ENCODE measurements around the gene PARVB. TPM values are rescaled to one million over a fixed set of nuclear protein-coding genes. Genes with fewer than 3 reads are reported as not detected.
A peak's percentile ranks its signal among the peaks of the same experiment; 100 is the strongest.

Gene PARVB
- total and polyA plus RNA-seq, 3 experiments from 2014 or later: 6.2 to 84.3 (median 82.1) TPM

DNA sequence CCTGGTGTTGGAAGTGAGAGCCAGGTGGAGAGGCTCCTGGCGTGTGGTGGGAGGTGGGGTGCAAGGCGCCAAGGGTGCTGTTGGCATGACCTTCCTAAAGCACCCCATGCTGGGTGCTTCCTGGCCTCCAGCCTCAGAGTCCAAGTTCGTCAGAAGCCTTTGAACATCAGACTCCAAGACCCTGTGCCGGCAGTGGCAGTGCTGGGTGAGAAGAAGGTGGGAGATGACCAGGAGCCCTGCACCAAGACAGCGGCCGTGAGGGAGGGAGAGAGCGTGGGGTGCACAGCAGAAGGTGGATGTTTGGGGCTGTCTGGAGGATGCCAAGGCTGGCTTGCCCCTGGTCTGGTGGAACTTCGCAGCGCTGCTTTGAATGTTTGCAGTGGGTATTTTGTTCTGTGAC is 29.7 kb upstream of the PARVB start:
- Mint-ChIP-seq H3K4me3 (peak overlapping the region in 5 of 7 donors; percentile 29 to 92 (median 85)), H3K27ac (peak overlapping the region in 7 of 8 donors; percentile 72 to 96 (median 89)), H3K4me1 (peaks cover 23 to 39% (median 35%) of the 10 kb centered on the region in 3 donors), H3K36me3 (peaks cover 3 to 86% (median 12%) of the 10 kb centered on the region in 3 donors), H3K27me3 (no peaks in the 10 kb centered on the region), H3K9me3 (no peaks in the 10 kb centered on the region)
- no peak overlapping the region for H3K4me3 ChIP-seq (ENCODE audit: low read length)
- ChIA-PET POLR2A (no interaction called here), CTCF (interaction anchor here (0.9 to 6.1 kb wide), 10 partner anchors 12 to 691 kb away, joined by 3 to 105 read pairs (median 10); no protein-coding TSS in a partner anchor)
- H3K36me3 ChIP-seq (ENCODE audit: insufficient read depth, low read length): peaks cover 33% of the 10 kb centered on the region
- H3K4me1 ChIP-seq (ENCODE audit: insufficient read depth, low read length): peaks cover 17% of the 10 kb centered on the region
- DNase-seq: no peak
- no peak overlapping the region for H3K27ac ChIP-seq (ENCODE audit: low read depth, low read length)
- H3K9me3 ChIP-seq (ENCODE audit: low read length): no peaks in the 10 kb centered on the region
- H3K27me3 ChIP-seq (ENCODE audit: insufficient read depth, low read length, poor library complexity, severe bottlenecking): no peaks in the 10 kb centered on the region

DNA sequence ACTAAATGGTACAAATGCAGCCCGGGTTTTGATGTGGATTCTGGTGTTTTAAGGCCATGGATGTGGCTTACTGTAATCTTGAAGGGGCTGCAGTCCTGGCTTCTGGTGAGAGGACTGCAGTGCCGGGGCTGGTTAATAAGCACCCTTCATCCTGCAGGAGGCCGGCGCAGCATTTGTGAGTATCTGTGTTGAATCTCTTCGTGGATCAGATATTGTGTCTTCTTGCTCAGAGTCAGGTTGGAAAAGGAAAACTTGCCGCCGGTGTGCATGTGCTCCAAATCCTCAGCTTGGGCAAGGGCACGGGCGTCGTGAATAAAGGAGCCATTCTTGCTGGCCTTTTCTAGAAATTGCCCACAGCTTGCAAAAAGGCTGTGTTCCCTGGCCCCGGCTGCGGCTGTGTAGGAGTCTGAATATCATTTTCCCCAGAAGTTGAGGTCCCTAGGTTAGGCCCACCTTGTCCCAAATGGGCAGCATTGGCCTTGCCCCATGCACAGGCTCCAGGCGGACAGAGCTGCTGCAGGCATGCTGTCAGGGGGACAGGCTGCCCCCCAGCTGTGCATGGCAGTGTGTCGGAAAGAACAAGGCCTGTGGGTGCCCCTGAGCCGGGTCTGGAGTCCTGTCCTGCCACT is 28.9 kb upstream of the PARVB start:
- H3K27ac Mint-ChIP-seq: peak overlapping the region; percentile 22 to 96 (median 91)
- H3K27ac ChIP-seq (ENCODE audit: low read depth, low read length): no peak overlapping the region
- DNase-seq: no peak
- ChIA-PET CTCF (interaction anchor here (1.1 to 6.1 kb wide), 5 partner anchors 11 to 629 kb away, joined by 3 to 105 read pairs (median 16); no protein-coding TSS in a partner anchor), POLR2A (no interaction called here)
- no peaks in the 10 kb centered on the region for H3K9me3 ChIP-seq (ENCODE audit: low read length)
- H3K4me1 ChIP-seq (ENCODE audit: insufficient read depth, low read length): peaks cover 17% of the 10 kb centered on the region
- peak overlapping the region; percentile 74 for H3K4me3 ChIP-seq (ENCODE audit: low read length)
- H3K9me3 Mint-ChIP-seq: no peaks in the 10 kb centered on the region
- H3K4me3 Mint-ChIP-seq: peak overlapping the region; percentile 85 to 95 (median 93)
- no peaks in the 10 kb centered on the region for H3K27me3 ChIP-seq (ENCODE audit: insufficient read depth, low read length, poor library complexity, severe bottlenecking)
- peaks cover 26% of the 10 kb centered on the region for H3K36me3 ChIP-seq (ENCODE audit: insufficient read depth, low read length)
- no peaks in the 10 kb centered on the region for H3K27me3 Mint-ChIP-seq
- H3K36me3 Mint-ChIP-seq: peaks cover 0 to 83% (median 8%) of the 10 kb centered on the region in 3 donors
- H3K4me1 Mint-ChIP-seq: peaks cover 23 to 39% (median 35%) of the 10 kb centered on the region in 3 donors

DNA sequence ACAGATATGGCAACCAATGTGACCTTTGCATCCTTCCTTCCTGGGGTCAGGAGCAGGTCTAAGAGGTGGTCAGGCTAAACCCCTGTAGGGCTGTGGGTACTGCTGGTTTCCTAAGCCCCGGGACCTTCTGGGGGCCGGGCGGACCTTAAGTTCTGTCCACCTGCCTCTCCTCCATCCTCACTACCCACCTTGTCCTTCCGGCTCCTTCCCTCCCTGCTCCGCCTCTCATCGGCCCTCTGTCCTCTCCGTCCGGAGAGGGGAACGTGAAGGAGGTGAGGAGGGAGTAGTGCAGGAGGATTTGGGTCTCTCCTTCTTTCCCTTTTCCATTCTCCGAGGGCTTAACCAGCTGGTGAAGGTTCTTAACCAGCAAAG is 28.3 kb upstream of the PARVB start:
- CTCF ChIA-PET: interaction anchor here (6.1 kb wide), 1 partner anchor 629 kb away, joined by 105 read pairs; no protein-coding TSS in a partner anchor
- Histone ChIP-seq H3K27me3 (ENCODE audit: insufficient read depth, low read length, poor library complexity, severe bottlenecking) (no peaks in the 10 kb centered on the region), H3K4me1 (ENCODE audit: insufficient read depth, low read length) (peaks cover 17% of the 10 kb centered on the region), H3K36me3 (ENCODE audit: insufficient read depth, low read length) (peaks cover 19% of the 10 kb centered on the region), H3K4me3 (ENCODE audit: low read length) (peak overlapping the region; percentile 74), H3K9me3 (ENCODE audit: low read length) (no peaks in the 10 kb centered on the region), H3K27ac (ENCODE audit: low read depth, low read length) (peak overlapping the region; percentile 65)
- POLR2A ChIA-PET: no interaction called here
- Mint-ChIP-seq H3K4me1 (peaks cover 23 to 39% (median 35%) of the 10 kb centered on the region in 3 donors), H3K27ac (peak overlapping the region; percentile 79 to 98 (median 95)), H3K4me3 (peak overlapping the region; percentile 85 to 95 (median 93)), H3K36me3 (peaks cover 0 to 80% (median 5%) of the 10 kb centered on the region in 3 donors), H3K27me3 (no peaks in the 10 kb centered on the region), H3K9me3 (no peaks in the 10 kb centered on the region)
- no peak for DNase-seq

DNA sequence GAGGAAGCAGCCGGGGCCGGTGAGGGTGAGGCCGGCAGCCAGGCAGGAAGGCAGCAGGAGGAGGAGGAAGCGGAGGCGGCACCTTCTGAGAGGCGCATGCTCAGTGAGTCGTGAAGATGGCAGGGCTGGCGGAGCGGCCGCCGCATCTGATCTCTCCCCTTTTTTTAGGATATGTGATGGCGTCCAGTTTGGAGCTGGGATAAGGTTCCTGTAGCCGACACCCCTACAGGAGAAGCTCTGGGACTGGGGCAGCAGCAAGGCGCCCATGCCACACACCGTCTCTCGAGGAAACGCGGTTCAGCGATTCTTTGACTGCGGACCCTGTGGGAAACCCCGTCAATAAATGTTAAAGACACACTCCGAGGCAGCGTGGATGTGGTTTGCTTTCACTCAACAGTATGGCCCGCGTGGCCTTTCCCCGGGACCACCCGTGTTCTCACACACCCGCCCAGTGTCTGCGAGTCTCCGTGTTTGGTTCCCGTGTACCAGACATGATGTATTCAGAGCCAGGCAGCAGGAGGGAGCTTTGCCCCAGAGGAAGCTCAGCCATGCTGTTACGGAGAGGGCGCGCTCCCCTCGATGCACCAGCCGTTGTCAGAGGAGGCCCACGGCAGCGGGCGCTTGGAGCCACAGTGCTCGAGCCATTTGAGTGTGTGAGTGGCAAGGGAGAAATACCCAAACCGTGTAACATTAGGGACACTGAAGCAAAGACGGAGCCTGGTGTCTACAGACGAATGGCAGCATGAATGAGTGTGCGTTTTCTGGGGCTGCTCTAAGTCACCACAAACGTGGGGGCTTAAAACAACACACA is 27.7 kb upstream of the PARVB start:
- Mint-ChIP-seq H3K36me3 (peaks cover 0 to 77% (median 4%) of the 10 kb centered on the region in 3 donors), H3K4me3 (peak overlapping the region; percentile 85 to 95 (median 93)), H3K27ac (peak overlapping the region; percentile 79 to 98 (median 95)), H3K9me3 (no peaks in the 10 kb centered on the region), H3K27me3 (no peaks in the 10 kb centered on the region), H3K4me1 (peaks cover 23 to 39% (median 35%) of the 10 kb centered on the region in 3 donors)
- H3K27ac ChIP-seq (ENCODE audit: low read depth, low read length): peak overlapping the region; percentile 65
- peak; percentile 53 to 76 (median 58) for DNase-seq
- H3K4me3 ChIP-seq (ENCODE audit: low read length): peak overlapping the region; percentile 74
- H3K4me1 ChIP-seq (ENCODE audit: insufficient read depth, low read length): peaks cover 17% of the 10 kb centered on the region
- POLR2A ChIA-PET: no interaction called here
- H3K27me3 ChIP-seq (ENCODE audit: insufficient read depth, low read length, poor library complexity, severe bottlenecking): no peaks in the 10 kb centered on the region
- H3K36me3 ChIP-seq (ENCODE audit: insufficient read depth, low read length): peaks cover 18% of the 10 kb centered on the region
- CTCF ChIA-PET: interaction anchor here (6.1 kb wide), 1 partner anchor 628 kb away, joined by 105 read pairs; no protein-coding TSS in a partner anchor
- no peaks in the 10 kb centered on the region for H3K9me3 ChIP-seq (ENCODE audit: low read length)

DNA sequence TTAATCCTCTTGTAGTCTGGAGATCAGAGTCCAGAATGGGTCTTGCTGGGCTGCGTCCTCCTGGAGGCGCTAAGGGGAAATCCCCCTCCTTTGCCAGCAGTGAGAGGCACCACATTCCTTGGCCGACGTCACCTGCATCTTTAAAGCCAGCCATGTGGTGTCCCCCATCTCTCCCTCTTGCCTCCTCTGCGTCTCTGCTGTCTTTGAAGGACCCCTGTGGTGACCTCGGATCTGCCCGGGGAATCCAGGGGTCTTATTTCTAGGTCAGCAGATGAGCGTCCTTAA is 27.2 kb upstream of the PARVB start:
- Mint-ChIP-seq H3K36me3 (peaks cover 0 to 73% (median 4%) of the 10 kb centered on the region in 3 donors), H3K9me3 (no peaks in the 10 kb centered on the region), H3K27me3 (no peaks in the 10 kb centered on the region), H3K27ac (peak overlapping the region in 7 of 8 donors; percentile 79 to 98 (median 95)), H3K4me1 (peaks cover 23 to 39% (median 35%) of the 10 kb centered on the region in 3 donors), H3K4me3 (peak overlapping the region; percentile 52 to 95 (median 93))
- H3K27me3 ChIP-seq (ENCODE audit: insufficient read depth, low read length, poor library complexity, severe bottlenecking): no peaks in the 10 kb centered on the region
- ChIA-PET POLR2A (no interaction called here), CTCF (interaction anchor here (6.1 kb wide), 1 partner anchor 627 kb away, joined by 105 read pairs; no protein-coding TSS in a partner anchor)
- no peak overlapping the region for H3K4me3 ChIP-seq (ENCODE audit: low read length)
- H3K9me3 ChIP-seq (ENCODE audit: low read length): no peaks in the 10 kb centered on the region
- DNase-seq: no peak
- peaks cover 17% of the 10 kb centered on the region for H3K4me1 ChIP-seq (ENCODE audit: insufficient read depth, low read length)
- H3K27ac ChIP-seq (ENCODE audit: low read depth, low read length): no peak overlapping the region
- H3K36me3 ChIP-seq (ENCODE audit: insufficient read depth, low read length): peaks cover 15% of the 10 kb centered on the region

DNA sequence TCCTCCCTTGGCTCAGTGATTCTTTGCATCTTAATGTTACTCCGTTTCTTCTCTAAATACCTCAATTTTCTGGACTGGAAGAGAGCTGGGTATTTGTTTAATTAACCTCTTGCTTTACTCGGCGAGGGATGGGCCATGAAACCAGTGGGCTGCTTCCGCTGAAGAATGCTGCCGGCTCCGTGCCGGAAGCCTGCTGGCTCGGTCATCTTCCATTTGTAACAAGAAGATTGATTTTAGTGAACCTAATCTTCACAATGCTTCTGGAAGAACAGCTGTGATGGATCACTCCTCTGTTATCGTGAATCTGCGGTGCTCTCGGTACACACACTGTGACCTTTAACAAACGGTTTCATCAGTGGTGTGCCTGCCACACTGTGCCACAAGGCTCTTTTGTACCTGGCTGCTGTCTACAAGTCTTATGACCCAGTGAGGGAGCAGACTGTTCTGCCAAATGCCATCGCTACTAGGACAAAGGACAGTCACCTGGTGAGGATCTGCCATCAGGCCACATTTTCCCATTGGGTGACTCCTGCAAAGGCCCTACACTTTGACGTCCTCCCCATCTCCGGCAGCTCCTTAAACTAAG is 25.3 kb upstream of the PARVB start:
- Histone ChIP-seq H3K4me1 (ENCODE audit: insufficient read depth, low read length) (peaks cover 17% of the 10 kb centered on the region), H3K36me3 (ENCODE audit: insufficient read depth, low read length) (peaks cover 8% of the 10 kb centered on the region), H3K27me3 (ENCODE audit: insufficient read depth, low read length, poor library complexity, severe bottlenecking) (no peaks in the 10 kb centered on the region), H3K4me3 (ENCODE audit: low read length) (no peak overlapping the region), H3K27ac (ENCODE audit: low read depth, low read length) (no peak overlapping the region), H3K9me3 (ENCODE audit: low read length) (no peaks in the 10 kb centered on the region)
- POLR2A ChIA-PET: no interaction called here
- peaks cover 0 to 55% (median 4%) of the 10 kb centered on the region in 3 donors for H3K36me3 Mint-ChIP-seq
- H3K4me1 Mint-ChIP-seq: peaks cover 18 to 30% (median 28%) of the 10 kb centered on the region in 3 donors
- no peak for DNase-seq
- H3K27me3 Mint-ChIP-seq: no peaks in the 10 kb centered on the region
- no peaks in the 10 kb centered on the region for H3K9me3 Mint-ChIP-seq
- H3K27ac Mint-ChIP-seq: peak overlapping the region in 2 of 8 donors; percentile 35 to 77
- CTCF ChIA-PET: interaction anchor here (1.2 kb wide), 2 partner anchors 70 to 568 kb away, joined by 3 read pairs; no protein-coding TSS in a partner anchor
- peak overlapping the region in 1 of 7 donors; percentile 81 for H3K4me3 Mint-ChIP-seq

DNA sequence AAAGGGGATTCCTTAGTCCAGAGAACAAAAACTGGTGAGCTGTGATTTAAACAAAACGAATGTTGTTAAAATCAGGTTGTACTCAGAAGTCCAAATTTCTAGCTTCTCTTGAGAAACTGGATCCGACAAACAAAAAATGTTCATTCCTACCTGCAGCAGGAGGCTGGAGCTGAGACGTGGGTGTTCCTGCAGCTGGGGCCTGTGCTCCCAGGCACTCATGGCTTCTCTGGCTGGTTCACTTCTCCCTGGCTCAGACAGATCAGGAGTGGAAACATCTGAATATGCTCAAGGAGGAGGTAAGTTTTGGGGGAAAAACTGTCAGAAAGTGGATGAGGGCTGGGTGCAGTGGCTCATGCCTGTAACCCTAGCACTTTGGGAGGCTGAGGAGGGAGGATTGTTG is 24.7 kb upstream of the PARVB start:
- Histone ChIP-seq H3K4me1 (ENCODE audit: insufficient read depth, low read length) (peaks cover 17% of the 10 kb centered on the region), H3K4me3 (ENCODE audit: low read length) (no peak overlapping the region), H3K27ac (ENCODE audit: low read depth, low read length) (no peak overlapping the region), H3K9me3 (ENCODE audit: low read length) (no peaks in the 10 kb centered on the region), H3K27me3 (ENCODE audit: insufficient read depth, low read length, poor library complexity, severe bottlenecking) (no peaks in the 10 kb centered on the region), H3K36me3 (ENCODE audit: insufficient read depth, low read length) (peaks cover 8% of the 10 kb centered on the region)
- Mint-ChIP-seq H3K36me3 (peaks cover 0 to 51% (median 4%) of the 10 kb centered on the region in 3 donors), H3K9me3 (no peaks in the 10 kb centered on the region), H3K27me3 (no peaks in the 10 kb centered on the region), H3K27ac (peak overlapping the region in 1 of 8 donors; percentile 35), H3K4me3 (no peak overlapping the region), H3K4me1 (peaks cover 17 to 28% (median 27%) of the 10 kb centered on the region in 3 donors)
- CTCF ChIA-PET: interaction anchor here (1.2 kb wide), 1 partner anchor 568 kb away, joined by 3 read pairs; no protein-coding TSS in a partner anchor
- no peak for DNase-seq
- POLR2A ChIA-PET: no interaction called here
